H1 (cell line): Measurements from ENCODE around the gene SLC6A7. TPM values are rescaled to one million over a fixed set of nuclear protein-coding genes. Genes with fewer than 3 reads are reported as not detected.

Experiments
- CTCF ChIA-PET: fragments of 300-600 bp; sonication (Branson Sonifier 250); formaldehyde crosslinking; loops from one replicate; lab custom pipeline; 2021; ENCODE audit not compliant: partially characterized antibody; lab: Charles Lee
- POLR2A ChIA-PET: fragments of 300-600 bp; sonication (Branson Sonifier 250); formaldehyde crosslinking; loops from one replicate; lab custom pipeline; 2021; ENCODE audit warnings: inconsistent platforms; ENCODE audit not compliant: partially characterized antibody; lab: Charles Lee
- DNase-seq, 2 experiments: peaks; one replicate each; pipeline versions ENCODE4 v3.0.0 to v3.0.0-alpha.2; 2010 to 2022; ENCODE audit warnings: low spot score in 2 of 2, low read depth in 1 of 2, mixed read lengths in 1 of 2
- FAIRE-seq: peaks from 2 replicates; lab custom pipeline; 2011; peaks lifted over from hg19 to GRCh38; lab: Jason Lieb, UNC
- H2AFZ ChIP-seq: 2 replicates; pipeline ENCODE4 v1.8.1; 2012; ENCODE audit warnings: low read length, inconsistent platforms
- H2AK5ac ChIP-seq: 2 replicates; pipeline ENCODE4 v1.6.1; 2013; ENCODE audit warnings: low read depth, low read length
- H2BK120ac ChIP-seq: replicated peaks from 2 replicates; pipeline ENCODE3; 2013; ENCODE audit warnings: low read depth, low read length, inconsistent platforms
- H2BK12ac ChIP-seq: 2 replicates; pipeline ENCODE4 v1.6.1; 2013; ENCODE audit warnings: low read depth, low read length
- H2BK15ac ChIP-seq: 2 replicates; pipeline ENCODE4 v1.6.1; 2013; ENCODE audit warnings: low read length
- H2BK20ac ChIP-seq: 2 replicates; pipeline ENCODE4 v1.6.1; 2013; ENCODE audit warnings: low read length
- H2BK5ac ChIP-seq: 2 replicates; pipeline ENCODE4 v1.6.1; 2013; ENCODE audit warnings: low read depth, low read length
- H3K14ac ChIP-seq: 2 replicates; pipeline ENCODE4 v1.6.1; 2013; ENCODE audit warnings: inconsistent platforms; ENCODE audit not compliant: insufficient read length
- H3K18ac ChIP-seq: 2 replicates; pipeline ENCODE4 v1.6.1; 2013; ENCODE audit warnings: low read length; ENCODE audit errors: extremely low read depth
- H3K23ac ChIP-seq: 2 replicates; pipeline ENCODE4 v1.6.1; 2013; ENCODE audit warnings: inconsistent platforms; ENCODE audit not compliant: insufficient read length
- H3K23me2 ChIP-seq: 2 replicates; pipeline ENCODE4 v1.6.1; 2013; ENCODE audit warnings: low read depth, low read length
- H3K27ac ChIP-seq: 2 replicates; pipeline ENCODE4 v1.6.1; 2011; ENCODE audit warnings: low read depth, low read length, inconsistent platforms
- H3K27me3 ChIP-seq, 4 experiments: replicated peaks in 1 of 4; 1 replicate in 1 of 4; 2 replicates in 3 of 4; pipeline versions ENCODE4 v1.6.1 to v1.8.1; 2011 to 2013; ENCODE audit warnings: low read length in 3 of 4, mild to moderate bottlenecking in 3 of 4, inconsistent platforms in 2 of 4, mixed read lengths in 2 of 4, moderate library complexity in 1 of 4; ENCODE audit not compliant: control insufficient read depth in 3 of 4, insufficient read depth in 3 of 4; ENCODE audit errors: extremely low read depth in 1 of 4
- H3K36me3 ChIP-seq, 4 experiments: 2 replicates each; pipeline versions ENCODE4 v1.6.1 to v1.8.1; 2011 to 2013; ENCODE audit warnings: mild to moderate bottlenecking in 4 of 4, low read length in 3 of 4, moderate library complexity in 2 of 4, control low read depth in 1 of 4, inconsistent platforms in 1 of 4; ENCODE audit not compliant: insufficient read depth in 4 of 4, control insufficient read depth in 2 of 4
- H3K4ac ChIP-seq: replicated peaks from 2 replicates; pipeline ENCODE3; 2013; ENCODE audit warnings: low read length, low read depth, mixed read lengths, inconsistent platforms; ENCODE audit not compliant: insufficient read length
- H3K4me1 ChIP-seq, 4 experiments: replicated peaks in 1 of 4; 1 replicate in 1 of 4; 2 replicates in 3 of 4; pipeline versions ENCODE4 v1.6.1 to v1.8.1; 2011 to 2013; ENCODE audit warnings: low read length in 3 of 4, inconsistent platforms in 2 of 4, mixed read lengths in 1 of 4; ENCODE audit not compliant: insufficient read depth in 4 of 4, control insufficient read depth in 3 of 4
- H3K4me2 ChIP-seq, 2 experiments: 2 replicates each; pipeline versions ENCODE4 v1.6.1 to v1.8.1; 2011 to 2013; ENCODE audit warnings: low read depth in 2 of 2, low read length in 2 of 2, control low read depth in 1 of 2, inconsistent platforms in 1 of 2, mild to moderate bottlenecking in 1 of 2; ENCODE audit not compliant: insufficient read depth in 1 of 2
- H3K4me3 ChIP-seq, 4 experiments: fragments of 200-600, 300-600 bp in 1 of 4; sonication (generic), shearing (Covaris generic), sonication (Bioruptor Twin) in 1 of 4; 2 replicates each; pipeline versions ENCODE4 v1.5.1 to v1.8.1; 2011 to 2016; ENCODE audit warnings: low read length in 4 of 4, low read depth in 3 of 4, control low read depth in 2 of 4, inconsistent platforms in 2 of 4, mild to moderate bottlenecking in 2 of 4, mixed read lengths in 1 of 4, moderate library complexity in 1 of 4; ENCODE audit not compliant: insufficient read depth in 2 of 4; ENCODE audit errors: extremely low read depth in 1 of 4
- H3K56ac ChIP-seq: replicated peaks from 2 replicates; pipeline ENCODE3; 2013; ENCODE audit warnings: low read depth, mild to moderate bottlenecking, mixed read lengths, low read length, inconsistent platforms; ENCODE audit not compliant: insufficient read length
- H3K79me1 ChIP-seq: 2 replicates; pipeline ENCODE4 v1.6.1; 2013; ENCODE audit warnings: low read depth, low read length, control low read depth
- H3K79me2 ChIP-seq, 2 experiments: 2 replicates each; pipeline versions ENCODE4 v1.6.1 to v1.8.1; 2012 to 2013; ENCODE audit warnings: low read length in 2 of 2, mild to moderate bottlenecking in 2 of 2, inconsistent platforms in 1 of 2; ENCODE audit not compliant: insufficient read depth in 2 of 2, control insufficient read depth in 1 of 2
- H3K9ac ChIP-seq, 4 experiments: replicated peaks in 1 of 4; 1 replicate in 1 of 4; 2 replicates in 3 of 4; pipeline versions ENCODE4 v1.6.1 to v1.8.1; 2011 to 2013; ENCODE audit warnings: low read depth in 3 of 4, low read length in 3 of 4, control low read depth in 2 of 4, mild to moderate bottlenecking in 2 of 4, moderate library complexity in 2 of 4, inconsistent platforms in 1 of 4; ENCODE audit errors: extremely low read depth in 1 of 4
- H3K9me3 ChIP-seq, 2 experiments: 2 replicates each; pipeline versions ENCODE4 v1.6.1 to v1.8.1; 2012 to 2013; ENCODE audit warnings: mild to moderate bottlenecking in 2 of 2, moderate library complexity in 2 of 2, control low read depth in 1 of 2, inconsistent platforms in 1 of 2, low read depth in 1 of 2, low read length in 1 of 2, mixed read lengths in 1 of 2; ENCODE audit not compliant: insufficient read depth in 2 of 2
- H4K20me1 ChIP-seq, 2 experiments: replicated peaks in 1 of 2; 2 replicates each; pipeline versions ENCODE3 to v1.8.1; 2011 to 2013; ENCODE audit warnings: inconsistent platforms in 2 of 2, low read length in 2 of 2, mild to moderate bottlenecking in 1 of 2; ENCODE audit not compliant: insufficient read depth in 2 of 2, control insufficient read depth in 1 of 2
- H4K5ac ChIP-seq: 2 replicates; pipeline ENCODE4 v1.6.1; 2013; ENCODE audit warnings: low read length, low read depth, mixed read lengths, inconsistent platforms; ENCODE audit not compliant: insufficient read length
- H4K8ac ChIP-seq: 2 replicates; pipeline ENCODE4 v1.8.0; 2013; ENCODE audit warnings: mild to moderate bottlenecking, moderate library complexity, low read length, inconsistent platforms; ENCODE audit not compliant: insufficient read depth; ENCODE audit errors: extremely low read depth
- H4K91ac ChIP-seq: replicated peaks from 2 replicates; pipeline ENCODE3; 2013; ENCODE audit warnings: low read length, mixed read lengths, inconsistent platforms; ENCODE audit not compliant: insufficient read length
- BCL11A ChIP-seq, 2 experiments: IDR thresholded peaks; one replicate each; pipeline ENCODE4 v1.6.1; 2011; ENCODE audit warnings: low read depth in 2 of 2, low read length in 2 of 2, mild to moderate bottlenecking in 2 of 2
- CEBPB ChIP-seq: IDR thresholded peaks from 2 replicates; pipeline ENCODE4 v1.6.1; 2012; ENCODE audit warnings: low read depth, low read length
- CHD2 ChIP-seq: IDR thresholded peaks from 2 replicates; pipeline ENCODE4 v1.6.1; 2012; ENCODE audit warnings: low read length, improper control_type of control experiment
- E2F6 ChIP-seq: IDR thresholded peaks from 2 replicates; pipeline ENCODE4 v1.6.1; 2012; ENCODE audit warnings: inconsistent platforms
- GABPA ChIP-seq: IDR thresholded peaks from 2 replicates; pipeline ENCODE4 v1.6.1; 2011; ENCODE audit warnings: mild to moderate bottlenecking, low read length, moderate library complexity, borderline replicate concordance; ENCODE audit not compliant: insufficient read depth
- KDM5A ChIP-seq: fragments of 200-600 bp; IDR thresholded peaks from 2 replicates; pipeline ENCODE4 v1.7.1; 2012; ENCODE audit warnings: mild to moderate bottlenecking, low read length, inconsistent platforms, mixed read lengths
- NANOG ChIP-seq: IDR thresholded peaks from 2 replicates; pipeline ENCODE4 v1.6.1; 2011; ENCODE audit warnings: low read length, low read depth, mild to moderate bottlenecking, inconsistent platforms; ENCODE audit not compliant: insufficient read depth, poor library complexity, severe bottlenecking
- WGBS, 2 experiments: shearing (Covaris generic) in 1 of 2; methylation state at CpG; one replicate each; pipeline versions ENCODE4 v1.1.6 to v1.1.7; 2013 to 2015; ENCODE audit warnings: low lambda C conversion rate in 2 of 2, mixed read lengths in 2 of 2, inconsistent platforms in 1 of 2, low coverage in 1 of 2, missing lambda C conversion rate in 1 of 2; ENCODE audit not compliant: insufficient replicate concordance in 2 of 2, insufficient coverage in 1 of 2, insufficient read length in 1 of 2; ENCODE audit errors: extremely low coverage in 1 of 2, missing lambda C conversion rate in 1 of 2; 5-methylcytosine and 5-hydroxymethylcytosine counted together
- polyA plus RNA-seq, 7 experiments: library from polyadenylated mRNA; depleted of rRNA in 3 of 7; stranded (reverse) in 5 of 7; unstranded in 2 of 7; fragments of >200 nt in 5 of 7; fragments of 200-250 nt in 2 of 7; gene quantifications; 1 replicate in 5 of 7; 2 replicates in 1 of 7; 4 replicates in 1 of 7; pipeline versions ENCODE4 v1.2.1 to v1.2.3, GENCODE V29; 2011 to 2013; ENCODE audit warnings: missing spikeins in 2 of 7, mixed read lengths in 2 of 7
- total RNA-seq: library from RNA; stranded (reverse); fragmentation: NEBNext Ultra II Directional; extraction: Animal tissue kit (Norgen Biotek cat#: 25700); gene quantifications from 2 replicates; pipeline ENCODE4 v1.2.1, GENCODE V29; 2021

The SLC6A7 gene
- total and polyA plus RNA-seq, 2 of the 8 experiments (the other 6 are each of a cell fraction or from before 2014, with no cell fraction given), result 0.07 to 0.12 TPM

DNA sequence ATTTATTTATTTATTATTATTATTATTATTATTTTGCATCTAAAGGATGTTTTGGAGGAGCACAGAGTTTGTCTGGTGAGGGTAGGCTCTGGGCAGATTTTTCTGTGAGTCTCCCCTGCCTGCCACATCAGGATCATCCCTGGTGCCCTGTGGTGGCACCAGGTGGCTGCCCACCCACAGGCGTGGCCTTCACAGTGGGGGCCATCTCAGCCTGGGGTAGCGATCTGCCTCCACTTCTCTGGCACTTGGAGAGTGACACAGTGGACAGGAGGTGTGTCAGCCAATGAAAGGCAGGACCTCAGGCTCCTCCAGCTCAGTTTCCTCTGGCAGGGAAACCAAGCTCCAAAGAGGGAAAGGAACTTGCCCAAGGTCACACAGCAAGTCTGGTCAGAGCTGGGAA lies 30.0 kb downstream of the SLC6A7 start:
- TF ChIP-seq E2F6 (no peak), KDM5A (no peak), NANOG (no peak), BCL11A (IDR thresholded peaks at IDR 0.05; ENCODE audit: low read depth in 2 of 2, low read length in 2 of 2) (no peak), CHD2 (no peak), GABPA (no peak), CEBPB (no peak)

More for the DNA sequence above, 30.0 kb downstream of the SLC6A7 start:
- Histone ChIP-seq H4K8ac (no peak overlapping the region), H4K91ac (no peak overlapping the region), H3K4ac (no peak overlapping the region), H3K14ac (no peak overlapping the region), H3K79me1 (no peaks in the 10 kb centered on the region), H3K9me3 (no peaks in the 10 kb centered on the region), H2BK120ac (no peak overlapping the region), H3K23me2 (no peaks in the 10 kb centered on the region), H2BK12ac (0 out of 2 replicates have a peak overlapping the region, but pooled peaks have one; percentile 17), H3K36me3 (no peaks in the 10 kb centered on the region), H2AFZ (peak overlapping the region; percentile 41; the same call in 1 of the 2 replicates), H3K27ac (no peak overlapping the region), H2BK5ac (no peak overlapping the region), H3K18ac (no peak overlapping the region), H3K79me2 (no peaks in the 10 kb centered on the region), H3K4me3 (no peak overlapping the region), H3K9ac (no peak overlapping the region), H3K4me2 (no peak overlapping the region), H2BK15ac (no peak overlapping the region), H2AK5ac (0 out of 2 replicates have a peak overlapping the region, but pooled peaks have one; percentile 24), H3K23ac (no peak overlapping the region), H3K27me3 (peaks cover 0 to 6% (median 4%) of the 10 kb centered on the region in 4 experiments; a peak in 3 of 7 replicates), H3K56ac (no peak overlapping the region), H4K20me1 (no peaks in the 10 kb centered on the region), H3K4me1 (0 out of 7 replicates have a peak, but pooled peaks cover 0 to 3% (median 0%) of the 10 kb centered on the region in 4 experiments), H4K5ac (no peak overlapping the region), H2BK20ac (no peak overlapping the region)
- ChIA-PET CTCF (interaction anchor here (0.9 to 22.9 kb wide), 15 partner anchors 8 to 153 kb away, joined by 3 to 406 read pairs (median 8); partner anchors contain the start of genes CDX1, PDGFRB and SLC6A7), POLR2A (interaction anchor here (1.0 kb wide), 1 partner anchor 57 kb away, joined by 3 read pairs; no protein-coding TSS in a partner anchor)
- DNase-seq (no peak), FAIRE-seq (no peak)
- 85% methylated on average over 2 of the region's 2 CpGs; no CpG with 5 or more reads in 1 of the 2 experiments for WGBS, 2 experiments
